Measurements from ENCODE around the gene CFAP20DC. TPM values are rescaled to one million over a fixed set of nuclear protein-coding genes. Genes with fewer than 3 reads are reported as not detected.

The CFAP20DC gene
- total RNA-seq, 6 donors from 2014 or later: 0.30 to 4.3 (median 0.37) TPM; not detected in 1

DNA sequence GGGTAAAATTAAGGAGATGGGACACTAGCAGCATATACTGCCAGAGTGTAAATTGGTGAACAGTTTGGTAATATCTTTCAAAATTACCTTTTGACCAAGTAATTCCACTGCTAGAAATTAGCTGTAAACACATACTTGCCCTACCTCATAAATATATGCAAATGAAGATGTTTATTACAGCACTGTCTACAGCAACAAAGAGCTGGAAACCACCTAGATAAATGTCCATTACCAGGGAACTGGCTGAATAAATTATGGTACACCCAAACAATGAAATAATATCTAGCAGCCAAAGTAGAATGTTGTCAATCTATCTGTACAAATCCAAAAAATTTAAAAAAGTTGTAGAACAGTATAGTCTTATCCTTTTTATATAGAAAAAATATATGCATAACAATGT lies 277.4 kb downstream of the CFAP20DC start:
- TF ChIP-seq, protein P1, sequence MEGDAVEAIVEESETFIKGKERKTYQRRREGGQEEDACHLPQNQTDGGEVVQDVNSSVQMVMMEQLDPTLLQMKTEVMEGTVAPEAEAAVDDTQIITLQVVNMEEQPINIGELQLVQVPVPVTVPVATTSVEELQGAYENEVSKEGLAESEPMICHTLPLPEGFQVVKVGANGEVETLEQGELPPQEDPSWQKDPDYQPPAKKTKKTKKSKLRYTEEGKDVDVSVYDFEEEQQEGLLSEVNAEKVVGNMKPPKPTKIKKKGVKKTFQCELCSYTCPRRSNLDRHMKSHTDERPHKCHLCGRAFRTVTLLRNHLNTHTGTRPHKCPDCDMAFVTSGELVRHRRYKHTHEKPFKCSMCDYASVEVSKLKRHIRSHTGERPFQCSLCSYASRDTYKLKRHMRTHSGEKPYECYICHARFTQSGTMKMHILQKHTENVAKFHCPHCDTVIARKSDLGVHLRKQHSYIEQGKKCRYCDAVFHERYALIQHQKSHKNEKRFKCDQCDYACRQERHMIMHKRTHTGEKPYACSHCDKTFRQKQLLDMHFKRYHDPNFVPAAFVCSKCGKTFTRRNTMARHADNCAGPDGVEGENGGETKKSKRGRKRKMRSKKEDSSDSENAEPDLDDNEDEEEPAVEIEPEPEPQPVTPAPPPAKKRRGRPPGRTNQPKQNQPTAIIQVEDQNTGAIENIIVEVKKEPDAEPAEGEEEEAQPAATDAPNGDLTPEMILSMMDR (IDR thresholded peaks at IDR 0.05): no peak
- no peak for TF ChIP-seq POLR2A (IDR thresholded peaks at IDR 0.05)
- no peak for TF ChIP-seq EP300 (IDR thresholded peaks at IDR 0.05)
- no peak for TF ChIP-seq POLR2AphosphoS5 (IDR thresholded peaks at IDR 0.05)
- DNase-seq: no peak
- no peak overlapping the region for H3K4me3 ChIP-seq
- no peaks in the 10 kb centered on the region for H3K4me1 ChIP-seq
- no peak overlapping the region for H3K27ac ChIP-seq
- H3K9me3 ChIP-seq: no peaks in the 10 kb centered on the region
- H3K27me3 ChIP-seq: no peaks in the 10 kb centered on the region
- no peak for ATAC-seq (ENCODE audit: low FRiP score in 2 of 2)
- no peaks in the 10 kb centered on the region for H3K36me3 ChIP-seq

DNA sequence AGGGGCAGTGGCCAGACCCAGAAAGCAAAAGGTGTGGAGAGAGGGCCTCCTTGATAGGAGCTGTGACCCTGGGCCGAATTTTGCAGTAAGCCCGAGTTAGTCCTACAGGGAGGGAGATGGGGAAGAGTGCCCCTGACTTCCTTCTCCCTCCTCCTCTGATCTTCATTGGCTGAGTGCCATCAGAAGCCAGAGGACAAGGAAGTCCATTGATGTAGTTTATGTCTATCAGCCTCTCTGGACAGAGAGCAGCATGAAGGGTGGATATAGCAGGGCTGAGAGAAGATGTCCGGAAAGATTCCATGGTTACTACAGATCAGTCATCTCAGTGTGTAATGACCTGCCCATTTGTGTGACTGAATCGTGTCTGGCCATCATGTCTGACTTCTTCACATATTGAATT lies 280.8 kb downstream of the CFAP20DC start:
- 55 to 60% methylated on average over 4 of the region's 4 CpGs for WGBS, 2 donors
- ATAC-seq (ENCODE audit: low FRiP score in 2 of 2) (no peak), DNase-seq (no peak)
- Histone ChIP-seq H3K9me3 (peaks cover 0 to 3% (median 0%) of the 10 kb centered on the region in 4 donors), H3K27me3 (no peaks in the 10 kb centered on the region), H3K4me1 (no peaks in the 10 kb centered on the region), H3K4me3 (no peak overlapping the region), H3K27ac (no peak overlapping the region), H3K36me3 (no peaks in the 10 kb centered on the region)
- TF ChIP-seq, protein P1 (IDR thresholded peaks at IDR 0.05): no peak
- TF ChIP-seq EP300 (IDR thresholded peaks at IDR 0.05) (no peak), POLR2AphosphoS5 (IDR thresholded peaks at IDR 0.05) (no peak), POLR2A (IDR thresholded peaks at IDR 0.05) (no peak)

GRCh38 chr3:58766587-58767282 lies 283.1 kb downstream of the CFAP20DC start:
- peaks cover 0 to 8% (median 0%) of the 10 kb centered on the region in 4 donors for H3K9me3 ChIP-seq
- no peaks in the 10 kb centered on the region for H3K36me3 ChIP-seq
- no peak overlapping the region for H3K4me3 ChIP-seq
- no peaks in the 10 kb centered on the region for H3K4me1 ChIP-seq
- no peak for TF ChIP-seq EP300 (IDR thresholded peaks at IDR 0.05)
- ATAC-seq (ENCODE audit: low FRiP score in 2 of 2) (no peak), DNase-seq (no peak)
- WGBS, 2 donors: 69% methylated on average over 9 of the region's 9 CpGs
- no peak overlapping the region for H3K27ac ChIP-seq
- no peaks in the 10 kb centered on the region for H3K27me3 ChIP-seq

DNA sequence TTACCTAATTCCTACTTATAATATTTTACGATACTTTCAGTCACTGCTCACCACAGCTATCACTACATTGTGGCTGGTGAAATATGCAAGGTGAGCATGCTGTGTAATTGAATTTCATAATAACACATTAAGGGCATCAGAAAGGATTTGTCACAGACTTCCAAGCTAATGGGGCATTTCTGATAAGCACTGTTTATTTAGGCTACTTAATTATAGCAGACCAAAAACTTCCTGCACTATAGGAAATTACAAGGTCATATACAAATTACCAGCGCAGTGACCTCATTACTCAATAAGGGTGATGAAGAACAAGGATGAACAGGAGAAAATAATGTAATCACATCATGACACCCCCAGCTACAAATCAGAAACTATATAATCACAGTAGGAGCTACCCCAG lies 294.7 kb downstream of the CFAP20DC start:
- Histone ChIP-seq H3K4me1 (no peaks in the 10 kb centered on the region), H3K27ac (no peak overlapping the region), H3K27me3 (no peaks in the 10 kb centered on the region), H3K36me3 (no peaks in the 10 kb centered on the region), H3K4me3 (no peak overlapping the region), H3K9me3 (no peaks in the 10 kb centered on the region)
- TF ChIP-seq EP300 (IDR thresholded peaks at IDR 0.05) (no peak), POLR2A (IDR thresholded peaks at IDR 0.05) (no peak), POLR2AphosphoS5 (IDR thresholded peaks at IDR 0.05) (no peak)
- TF ChIP-seq, protein P1 (IDR thresholded peaks at IDR 0.05): no peak
- DNase-seq: no peak
- 77 to 81% methylated on average over 2 of the region's 2 CpGs for WGBS, 2 donors
- ATAC-seq (ENCODE audit: low FRiP score in 2 of 2): no peak

DNA sequence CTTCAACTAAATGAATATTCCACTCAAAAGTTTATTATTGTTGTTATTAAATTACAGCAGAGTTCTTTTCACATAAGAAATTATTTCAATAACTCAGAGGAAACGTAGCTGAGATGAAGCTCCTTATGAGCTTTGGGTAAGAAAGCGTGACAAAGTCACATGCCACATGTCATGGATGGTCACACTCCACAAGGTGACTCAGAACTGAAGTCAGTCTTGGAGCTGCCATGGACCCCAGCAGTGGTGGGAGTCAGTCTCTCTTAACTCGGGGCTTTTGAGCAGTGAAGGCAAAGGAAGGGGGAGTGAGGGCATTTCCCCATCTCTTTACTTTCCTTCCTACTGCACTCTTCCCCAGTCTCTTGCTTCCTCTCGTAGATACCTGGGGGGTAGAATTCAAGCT lies 295.8 kb downstream of the CFAP20DC start:
- ATAC-seq (ENCODE audit: low FRiP score in 2 of 2): no peak
- Histone ChIP-seq H3K27me3 (no peaks in the 10 kb centered on the region), H3K9me3 (no peaks in the 10 kb centered on the region), H3K4me1 (no peaks in the 10 kb centered on the region), H3K27ac (no peak overlapping the region), H3K36me3 (no peaks in the 10 kb centered on the region), H3K4me3 (no peak overlapping the region)
- WGBS, 2 donors: 90 to 93% methylated on average over 4 of the region's 4 CpGs
- DNase-seq: no peak
- TF ChIP-seq POLR2A (IDR thresholded peaks at IDR 0.05): no peak
- TF ChIP-seq, protein P1 (IDR thresholded peaks at IDR 0.05): no peak
- TF ChIP-seq EP300 (IDR thresholded peaks at IDR 0.05): no peak
- TF ChIP-seq POLR2AphosphoS5 (IDR thresholded peaks at IDR 0.05): no peak
